Neutrophil (primary cell): ENCODE results near the gene EFNA5.

ENCODE experiments used
- H3K27ac ChIP-seq: fragments of 200-600 bp; sonication (generic); 2 replicates; pipeline ENCODE4 v1.5.1; 2016; ENCODE audit warnings: mild to moderate bottlenecking, moderate library complexity
- H3K27me3 ChIP-seq: fragments of 200-600 bp; sonication (generic); 2 replicates; pipeline ENCODE4 v1.6.0; 2016; ENCODE audit warnings: mild to moderate bottlenecking
- H3K36me3 ChIP-seq: fragments of 200-600 bp; sonication (generic); 2 replicates; pipeline ENCODE4 v1.5.1; 2017
- H3K4me1 ChIP-seq, 2 experiments: fragments of 200-600 bp in 1 of 2; sonication (generic) in 1 of 2; 1 replicate in 1 of 2; 2 replicates in 1 of 2; pipeline versions ENCODE4 v1.5.1 to v1.6.1; 2013 to 2016; ENCODE audit warnings: low read depth in 1 of 2, low read length in 1 of 2, mild to moderate bottlenecking in 1 of 2, moderate library complexity in 1 of 2; ENCODE audit not compliant: control insufficient read depth in 1 of 2, insufficient read depth in 1 of 2
- H3K4me3 ChIP-seq, 2 experiments: fragments of 200-600 bp in 1 of 2; sonication (generic) in 1 of 2; 1 replicate in 1 of 2; 2 replicates in 1 of 2; pipeline ENCODE4 v1.5.1; 2013 to 2016; ENCODE audit warnings: low read depth in 1 of 2, low read length in 1 of 2, mild to moderate bottlenecking in 1 of 2, moderate library complexity in 1 of 2
- H3K9me3 ChIP-seq: fragments of 200-600 bp; sonication (generic); 2 replicates; pipeline ENCODE4 v1.5.1; 2016
- CTCF ChIP-seq: fragments of 200-600 bp; sonication (generic); IDR thresholded peaks from 2 replicates; pipeline ENCODE4 v1.5.1; 2016; ENCODE audit warnings: antibody characterized with exemption

Gene EFNA5

GRCh38 chr5:107589520-107590193 is 81.1 kb downstream of the EFNA5 start:
- no peaks in the 10 kb centered on the region for H3K36me3 ChIP-seq
- no peaks in the 10 kb centered on the region for H3K9me3 ChIP-seq
- no peaks in the 10 kb centered on the region for H3K27me3 ChIP-seq
- H3K4me3 ChIP-seq: no peak overlapping the region
- no peak for TF ChIP-seq CTCF
- H3K27ac ChIP-seq: no peak overlapping the region
- no peaks in the 10 kb centered on the region for H3K4me1 ChIP-seq

- Histone ChIP-seq H3K36me3 (no peaks in the 10 kb centered on the region), H3K4me1 (no peaks in the 10 kb centered on the region), H3K27ac (no peak overlapping the region), H3K9me3 (no peaks in the 10 kb centered on the region), H3K27me3 (no peaks in the 10 kb centered on the region), H3K4me3 (no peak overlapping the region)
- no peak for TF ChIP-seq CTCF
These were observed 88.1 kb downstream of the EFNA5 start for GRCh38 chr5:107582625-107583024.

GRCh38 chr5:107580889-107581820 is 89.6 kb downstream of the EFNA5 start:
- TF ChIP-seq CTCF: no peak

GRCh38 chr5:107578051-107578635 is 92.6 kb downstream of the EFNA5 start:
- H3K4me1 ChIP-seq: no peaks in the 10 kb centered on the region
- no peak overlapping the region for H3K4me3 ChIP-seq
- H3K27ac ChIP-seq: no peak overlapping the region
- H3K9me3 ChIP-seq: no peaks in the 10 kb centered on the region
- H3K36me3 ChIP-seq: no peaks in the 10 kb centered on the region
- peaks cover 9% of the 10 kb centered on the region for H3K27me3 ChIP-seq
- TF ChIP-seq CTCF: no peak

More at GRCh38 chr5:107580889-107581820, 89.6 kb downstream of the EFNA5 start:
- Histone ChIP-seq H3K36me3 (no peaks in the 10 kb centered on the region), H3K9me3 (no peaks in the 10 kb centered on the region), H3K4me1 (no peaks in the 10 kb centered on the region), H3K27ac (no peak overlapping the region), H3K27me3 (no peaks in the 10 kb centered on the region), H3K4me3 (no peak overlapping the region)

- no peak overlapping the region for H3K27ac ChIP-seq
- no peak for TF ChIP-seq CTCF
These were observed 93.3 kb downstream of the EFNA5 start for GRCh38 chr5:107577394-107577950.

More at GRCh38 chr5:107577394-107577950, 93.3 kb downstream of the EFNA5 start:
- H3K9me3 ChIP-seq: no peaks in the 10 kb centered on the region
- H3K4me1 ChIP-seq: no peaks in the 10 kb centered on the region
- H3K36me3 ChIP-seq: no peaks in the 10 kb centered on the region
- H3K4me3 ChIP-seq: no peak overlapping the region
- H3K27me3 ChIP-seq: peaks cover 9% of the 10 kb centered on the region
